ENCODE data around the gene ARV1.
"Not testable (repeated sequence)": the region's sequence is repeated elsewhere in the genome, so short reads cannot be mapped to it uniquely, and the experiment has no call there.

Gene ARV1

GRCh38 chr1:231016966-231017365 lies 38.1 kb downstream of the ARV1 start:
- FAIRE-seq, result no peak
- DNase-seq (ENCODE audit: low spot score), result no peak

GRCh38 chr1:231019711-231020110 lies 40.8 kb downstream of the ARV1 start:
- FAIRE-seq (no peak), DNase-seq (ENCODE audit: low spot score) (no peak)

GRCh38 chr1:231020139-231020601 lies 41.3 kb downstream of the ARV1 start:
- DNase-seq (ENCODE audit: low spot score) (peak; percentile 46), FAIRE-seq (no peak)

GRCh38 chr1:231020816-231021215 lies 41.9 kb downstream of the ARV1 start:
- DNase-seq (ENCODE audit: low spot score) (no peak), FAIRE-seq (no peak)

GRCh38 chr1:231021540-231022031 lies 42.7 kb downstream of the ARV1 start:
- DNase-seq (ENCODE audit: low spot score), result no peak
- no peak for FAIRE-seq

GRCh38 chr1:231022543-231022942 lies 43.6 kb downstream of the ARV1 start:
- not testable (repeated sequence) for DNase-seq (ENCODE audit: low spot score); FAIRE-seq

GRCh38 chr1:231023150-231023549 lies 44.3 kb downstream of the ARV1 start:
- FAIRE-seq (no peak), DNase-seq (ENCODE audit: low spot score) (no peak)

- no peak for DNase-seq (ENCODE audit: low spot score)
- FAIRE-seq, result no peak
Measured at GRCh38 chr1:231026576-231026975, 47.7 kb downstream of the ARV1 start.

- FAIRE-seq, result no peak
- no peak for DNase-seq (ENCODE audit: low spot score)
Measured at GRCh38 chr1:231027136-231027925, 48.4 kb downstream of the ARV1 start.

- no peak for FAIRE-seq
- DNase-seq (ENCODE audit: low spot score), result no peak
Measured at GRCh38 chr1:231027971-231028370, 49.1 kb downstream of the ARV1 start.

GRCh38 chr1:231028682-231029081 lies 49.8 kb downstream of the ARV1 start:
- FAIRE-seq, result no peak
- no peak for DNase-seq (ENCODE audit: low spot score)

- not testable (repeated sequence) for DNase-seq (ENCODE audit: low spot score); FAIRE-seq
Measured at GRCh38 chr1:231029247-231029646, 50.4 kb downstream of the ARV1 start.

- FAIRE-seq (no peak), DNase-seq (ENCODE audit: low spot score) (no peak)
Measured at GRCh38 chr1:231029841-231030240, 50.9 kb downstream of the ARV1 start.

GRCh38 chr1:231032963-231033362 lies 54.1 kb downstream of the ARV1 start:
- DNase-seq (ENCODE audit: low spot score), result no peak
- FAIRE-seq, result no peak

GRCh38 chr1:231035799-231036198 lies 56.9 kb downstream of the ARV1 start:
- DNase-seq (ENCODE audit: low spot score), result no peak
- no peak for FAIRE-seq

- FAIRE-seq (no peak), DNase-seq (ENCODE audit: low spot score) (no peak)
Measured at GRCh38 chr1:231036416-231036815, 57.5 kb downstream of the ARV1 start.

GRCh38 chr1:231037585-231038517 lies 59.0 kb downstream of the ARV1 start:
- DNase-seq (ENCODE audit: low spot score) (no peak), FAIRE-seq (no peak)

- FAIRE-seq, result no peak
- DNase-seq (ENCODE audit: low spot score), result no peak
Measured at GRCh38 chr1:231039161-231040018, 60.5 kb downstream of the ARV1 start.

- DNase-seq (ENCODE audit: low spot score) (no peak), FAIRE-seq (no peak)
Measured at GRCh38 chr1:231040019-231040799, 61.3 kb downstream of the ARV1 start, which contains the start of gene FAM89A. FAM89A (minus strand) TSS chr1:231040254; CDS start chr1:231040211, 43 bp downstream.
